GM23338 (cell line): ENCODE results near the gene CABP2. TPM values are rescaled to one million over a fixed set of nuclear protein-coding genes. Genes with fewer than 3 reads are reported as not detected.
A peak's percentile ranks its signal among the peaks of the same experiment; 100 is the strongest.

ENCODE experiments used
- ATAC-seq: fragments of 200-7000 bp; cut with Tn5 transposase; 3 replicates; pipeline ENCODE4 v1.9.1; 2020
- DNase-seq: peaks from one replicate; pipeline ENCODE4 v3.0.0-alpha.2; 2015; ENCODE audit warnings: low spot score
- H2AFZ ChIP-seq: fragments of 200-600 bp; sonication (generic); 2 replicates; pipeline ENCODE4 v1.8.0; 2016; ENCODE audit warnings: antibody characterized with exemption, mild to moderate bottlenecking, moderate library complexity
- H3F3A ChIP-seq: fragments of 200-600 bp; sonication (generic); replicated peaks from 2 replicates; pipeline ENCODE4 v1.8.0; 2017; ENCODE audit warnings: antibody characterized with exemption, mixed run types, low read depth
- H3K27ac ChIP-seq: fragments of 200-600 bp; sonication (generic); 2 replicates; pipeline ENCODE4 v1.6.1; 2016; ENCODE audit warnings: low read depth
- H3K27me3 ChIP-seq: fragments of 200-600 bp; sonication (generic); 2 replicates; pipeline ENCODE4 v1.8.0; 2016; ENCODE audit warnings: mild to moderate bottlenecking, mixed run types, moderate library complexity; ENCODE audit not compliant: insufficient read depth
- H3K36me3 ChIP-seq: fragments of 200-600 bp; sonication (generic); 2 replicates; pipeline ENCODE4 v1.8.0; 2016; ENCODE audit warnings: mild to moderate bottlenecking; ENCODE audit not compliant: insufficient read depth
- H3K4me1 ChIP-seq: fragments of 200-600 bp; sonication (generic); 2 replicates; pipeline ENCODE4 v1.8.0; 2016; ENCODE audit warnings: mild to moderate bottlenecking, moderate library complexity; ENCODE audit not compliant: insufficient read depth
- H3K4me2 ChIP-seq: fragments of 200-600 bp; sonication (generic); 2 replicates; pipeline ENCODE4 v1.7.1; 2017; ENCODE audit warnings: mixed run types
- H3K4me3 ChIP-seq: fragments of 200-600 bp; sonication (generic); 2 replicates; pipeline ENCODE4 v1.6.1; 2016; ENCODE audit warnings: mixed run types
- H3K79me2 ChIP-seq: fragments of 200-600 bp; sonication (generic); replicated peaks from 2 replicates; pipeline ENCODE4 v1.8.0; 2017; ENCODE audit warnings: mild to moderate bottlenecking; ENCODE audit not compliant: insufficient read depth
- H3K9me2 ChIP-seq: fragments of 200-600 bp; sonication (generic); 2 replicates; pipeline ENCODE4 v1.8.0; 2017; ENCODE audit not compliant: insufficient read depth
- H4K20me1 ChIP-seq: fragments of 200-600 bp; sonication (generic); replicated peaks from 2 replicates; pipeline ENCODE4 v1.8.0; 2017; ENCODE audit warnings: mild to moderate bottlenecking; ENCODE audit not compliant: insufficient read depth
- H3K27ac Mint-ChIP-seq: 2 replicates; pipeline ENCODE4 v1.8.0; 2020; ENCODE audit warnings: inconsistent platforms, mild to moderate bottlenecking, moderate library complexity, mixed read lengths
- H3K27me3 Mint-ChIP-seq: 3 replicates; pipeline ENCODE4 v1.8.0; 2022; ENCODE audit warnings: low read depth, mild to moderate bottlenecking, moderate library complexity, mixed read lengths, inconsistent platforms; ENCODE audit not compliant: insufficient read depth, poor library complexity
- H3K36me3 Mint-ChIP-seq: 3 replicates; pipeline ENCODE4 v1.8.0; 2021; ENCODE audit warnings: low read depth, mild to moderate bottlenecking, inconsistent platforms, moderate library complexity, mixed read lengths
- H3K4me1 Mint-ChIP-seq: 3 replicates; pipeline ENCODE4 v1.8.0; 2020; ENCODE audit warnings: mild to moderate bottlenecking, inconsistent platforms, mixed read lengths
- H3K4me3 Mint-ChIP-seq: 3 replicates; pipeline ENCODE4 v1.8.0; 2021; ENCODE audit warnings: moderate library complexity, mild to moderate bottlenecking, inconsistent platforms, mixed read lengths
- H3K9me3 Mint-ChIP-seq: 3 replicates; pipeline ENCODE4 v1.8.0; 2020; ENCODE audit warnings: moderate library complexity, mild to moderate bottlenecking, inconsistent platforms, mixed read lengths
- CREB1 ChIP-seq: fragments of 250-450 bp; sonication (Bioruptor Pico); IDR thresholded peaks from 2 replicates; pipeline ENCODE4 v1.5.0; 2020; ENCODE audit warnings: low read depth, mild to moderate bottlenecking, moderate library complexity
- CTCF ChIP-seq, 2 experiments: fragments of 200-600 bp in 1 of 2; sonication (generic) in 1 of 2; conservative IDR thresholded peaks; 2 replicates each; pipeline versions ENCODE4 v1.5.1 to v1.6.1; 2016 to 2017; ENCODE audit warnings: antibody characterized with exemption in 2 of 2, low read depth in 2 of 2, mild to moderate bottlenecking in 2 of 2, moderate library complexity in 1 of 2
- ETS1 ChIP-seq: IDR thresholded peaks from 2 replicates; pipeline ENCODE4 v1.6.1; 2016; ENCODE audit warnings: antibody characterized with exemption
- EZH2 ChIP-seq: fragments of 200-600 bp; sonication (generic); IDR thresholded peaks from one replicate; pipeline ENCODE4 v1.8.0; 2017; ENCODE audit warnings: antibody characterized with exemption, mild to moderate bottlenecking, low read depth; ENCODE audit not compliant: unreplicated experiment
- EZH2phosphoT487 ChIP-seq: fragments of 200-600 bp; sonication (generic); IDR thresholded peaks from one replicate; pipeline ENCODE4 v1.8.1; 2018; ENCODE audit warnings: antibody characterized with exemption; ENCODE audit not compliant: unreplicated experiment
- JUNB ChIP-seq: IDR thresholded peaks from one replicate; pipeline ENCODE4 v1.6.1; 2016; ENCODE audit warnings: antibody characterized with exemption; ENCODE audit not compliant: unreplicated experiment
- NANOG ChIP-seq: IDR thresholded peaks from 2 replicates; pipeline ENCODE4 v1.6.1; 2016; ENCODE audit warnings: antibody characterized with exemption, borderline replicate concordance
- POLR2AphosphoS5 ChIP-seq: IDR thresholded peaks from 2 replicates; pipeline ENCODE4 v1.6.1; 2016; ENCODE audit warnings: antibody characterized with exemption, low read depth
- STAT1 ChIP-seq: IDR thresholded peaks from one replicate; pipeline ENCODE4 v1.6.1; 2016; ENCODE audit warnings: antibody characterized with exemption; ENCODE audit not compliant: unreplicated experiment
- ZNF114 ChIP-seq: fragments of 250-450 bp; sonication (Bioruptor Pico); IDR thresholded peaks from 2 replicates; pipeline ENCODE4 v1.5.0; 2020; ENCODE audit warnings: mild to moderate bottlenecking, moderate library complexity
- ZNF331 ChIP-seq: fragments of 250-450 bp; sonication (Bioruptor Pico); IDR thresholded peaks from 2 replicates; pipeline ENCODE4 v1.5.0; 2020; ENCODE audit warnings: low read depth, mild to moderate bottlenecking, moderate library complexity
- ZNF462 ChIP-seq: fragments of 250-450 bp; sonication (Bioruptor Pico); IDR thresholded peaks from 2 replicates; pipeline ENCODE4 v1.5.0; 2020; ENCODE audit warnings: mild to moderate bottlenecking, moderate library complexity
- polyA plus RNA-seq: library from polyadenylated mRNA; unstranded; fragments of >200 nt; fragmentation: Nextera tagmentation; extraction: Ambion mirVana; gene quantifications from 2 replicates; pipeline ENCODE4 v1.2.1, GENCODE V29; 2016
- total RNA-seq: library from RNA; depleted of rRNA; stranded (reverse); fragments of >200 nt; shearing (Covaris generic); gene quantifications from 2 replicates; pipeline ENCODE4 v1.2.3, GENCODE V29; 2014
- TF ChIP-seq, protein P1 (sequence below): IDR thresholded peaks from one replicate; pipeline ENCODE4 v1.6.1; 2018; ENCODE audit warnings: antibody characterized with exemption; ENCODE audit not compliant: unreplicated experiment

The CABP2 gene
- total and polyA plus RNA-seq, 2 experiments from 2014 or later, result not detected

DNA sequence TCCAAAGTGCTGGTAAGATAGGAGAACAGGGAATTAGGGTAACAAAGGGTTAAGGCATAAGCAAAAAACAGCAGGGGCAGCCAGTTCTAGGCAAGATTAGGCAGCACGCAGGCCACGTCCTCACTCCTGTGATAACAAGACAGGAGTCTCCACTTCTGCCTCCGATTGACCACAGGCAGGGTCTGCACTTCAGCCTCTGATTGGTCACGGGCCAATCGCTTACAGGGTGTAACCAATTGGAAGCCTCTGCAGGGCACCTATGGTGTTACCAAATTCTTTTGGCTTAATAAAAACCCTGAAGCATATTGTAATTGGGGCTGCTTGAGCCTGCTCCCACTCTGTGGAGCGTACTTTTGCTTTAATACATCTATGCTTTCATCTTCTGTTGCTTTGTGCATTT is 48.2 kb upstream of the CABP2 start:
- Histone ChIP-seq H3K4me1 (peaks cover 4% of the 10 kb centered on the region; the same call in 1 of the 2 replicates), H3K27ac (no peak overlapping the region), H2AFZ (peak overlapping the region; percentile 38; the same call in 1 of the 2 replicates), H3K36me3 (no peaks in the 10 kb centered on the region), H3K4me2 (no peak overlapping the region), H4K20me1 (no peaks in the 10 kb centered on the region), H3K4me3 (no peak overlapping the region), H3K79me2 (no peaks in the 10 kb centered on the region), H3F3A (no peaks in the 10 kb centered on the region), H3K9me2 (no peaks in the 10 kb centered on the region), H3K27me3 (no peaks in the 10 kb centered on the region)
- ATAC-seq, result peak; percentile 29; the same call in 1 of the 3 replicates
- Mint-ChIP-seq H3K36me3 (no peaks in the 10 kb centered on the region), H3K27me3 (peaks cover 13% of the 10 kb centered on the region), H3K4me3 (no peak overlapping the region), H3K9me3 (peaks cover 10% of the 10 kb centered on the region; the same call in 2 of the 3 replicates), H3K4me1 (peaks cover 3% of the 10 kb centered on the region; the same call in 1 of the 3 replicates), H3K27ac (no peak overlapping the region)
- TF ChIP-seq NANOG (no peak), EZH2phosphoT487 (no peak), EZH2 (no peak), STAT1 (no peak), ZNF462 (CRISPR knock-in tag) (no peak), POLR2AphosphoS5 (no peak), ZNF114 (CRISPR knock-in tag) (no peak), JUNB (no peak), ZNF331 (CRISPR knock-in tag) (no peak), CREB1 (CRISPR knock-in tag) (no peak), CTCF (conservative IDR thresholded peaks at IDR 0.05; ENCODE audit: low read depth in 2 of 2) (no peak), ETS1 (no peak)
- TF ChIP-seq, protein P1, sequence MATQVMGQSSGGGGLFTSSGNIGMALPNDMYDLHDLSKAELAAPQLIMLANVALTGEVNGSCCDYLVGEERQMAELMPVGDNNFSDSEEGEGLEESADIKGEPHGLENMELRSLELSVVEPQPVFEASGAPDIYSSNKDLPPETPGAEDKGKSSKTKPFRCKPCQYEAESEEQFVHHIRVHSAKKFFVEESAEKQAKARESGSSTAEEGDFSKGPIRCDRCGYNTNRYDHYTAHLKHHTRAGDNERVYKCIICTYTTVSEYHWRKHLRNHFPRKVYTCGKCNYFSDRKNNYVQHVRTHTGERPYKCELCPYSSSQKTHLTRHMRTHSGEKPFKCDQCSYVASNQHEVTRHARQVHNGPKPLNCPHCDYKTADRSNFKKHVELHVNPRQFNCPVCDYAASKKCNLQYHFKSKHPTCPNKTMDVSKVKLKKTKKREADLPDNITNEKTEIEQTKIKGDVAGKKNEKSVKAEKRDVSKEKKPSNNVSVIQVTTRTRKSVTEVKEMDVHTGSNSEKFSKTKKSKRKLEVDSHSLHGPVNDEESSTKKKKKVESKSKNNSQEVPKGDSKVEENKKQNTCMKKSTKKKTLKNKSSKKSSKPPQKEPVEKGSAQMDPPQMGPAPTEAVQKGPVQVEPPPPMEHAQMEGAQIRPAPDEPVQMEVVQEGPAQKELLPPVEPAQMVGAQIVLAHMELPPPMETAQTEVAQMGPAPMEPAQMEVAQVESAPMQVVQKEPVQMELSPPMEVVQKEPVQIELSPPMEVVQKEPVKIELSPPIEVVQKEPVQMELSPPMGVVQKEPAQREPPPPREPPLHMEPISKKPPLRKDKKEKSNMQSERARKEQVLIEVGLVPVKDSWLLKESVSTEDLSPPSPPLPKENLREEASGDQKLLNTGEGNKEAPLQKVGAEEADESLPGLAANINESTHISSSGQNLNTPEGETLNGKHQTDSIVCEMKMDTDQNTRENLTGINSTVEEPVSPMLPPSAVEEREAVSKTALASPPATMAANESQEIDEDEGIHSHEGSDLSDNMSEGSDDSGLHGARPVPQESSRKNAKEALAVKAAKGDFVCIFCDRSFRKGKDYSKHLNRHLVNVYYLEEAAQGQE, result no peak
- DNase-seq, result no peak
